ENCODE data around the gene RAPGEF5. TPM values are rescaled to one million over a fixed set of nuclear protein-coding genes. Genes with fewer than 3 reads are reported as not detected.

RAPGEF5 gene
- total RNA-seq, 2 donors from 2014 or later = 7.4 to 29.8 TPM

DNA sequence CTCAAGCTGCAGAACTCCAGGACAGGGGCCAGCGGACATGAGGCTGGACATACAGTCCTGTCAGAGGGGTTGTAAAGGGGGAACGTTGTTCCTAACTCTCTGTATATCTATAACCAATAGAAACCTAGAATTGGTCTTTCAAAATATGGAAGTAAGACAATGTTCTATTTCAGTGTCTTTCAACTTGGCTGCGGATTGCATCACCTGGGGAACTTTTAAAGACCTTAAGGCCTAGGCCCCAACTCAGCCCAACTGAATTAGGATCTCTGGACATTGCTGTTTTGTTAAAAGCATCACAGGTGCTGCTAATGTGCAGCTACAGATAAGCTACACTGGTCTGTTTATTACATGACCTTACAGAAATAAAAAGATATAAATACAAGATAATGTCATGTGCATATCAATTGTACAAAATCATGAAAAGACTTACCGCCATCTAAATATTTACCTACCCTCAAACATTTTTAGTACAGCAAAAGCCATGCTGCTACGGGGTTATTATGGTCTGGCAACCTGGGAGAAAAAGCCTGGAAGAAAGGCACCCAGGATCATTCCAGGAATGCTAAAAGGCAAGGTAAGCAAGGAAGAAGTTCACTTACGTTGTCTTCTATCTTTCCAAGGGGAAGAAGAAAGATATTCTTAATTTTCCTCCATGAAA is 169.1 kb downstream of the RAPGEF5 start:
- 86% methylated on average over 6 of the region's 6 CpGs for WGBS
- Histone ChIP-seq H3K36me3 (no peaks in the 10 kb centered on the region), H3K27me3 (replicated peaks; ENCODE audit: insufficient read depth) (no peaks in the 10 kb centered on the region), H3K4me1 (replicated peaks) (no peaks in the 10 kb centered on the region), H3K27ac (no peak overlapping the region), H3K9me3 (no peaks in the 10 kb centered on the region), H3K4me3 (no peak overlapping the region)
- TF ChIP-seq POLR2AphosphoS5 (IDR thresholded peaks at IDR 0.05) (no peak), POLR2A (IDR thresholded peaks at IDR 0.05) (no peak)
- TF ChIP-seq, protein P1, sequence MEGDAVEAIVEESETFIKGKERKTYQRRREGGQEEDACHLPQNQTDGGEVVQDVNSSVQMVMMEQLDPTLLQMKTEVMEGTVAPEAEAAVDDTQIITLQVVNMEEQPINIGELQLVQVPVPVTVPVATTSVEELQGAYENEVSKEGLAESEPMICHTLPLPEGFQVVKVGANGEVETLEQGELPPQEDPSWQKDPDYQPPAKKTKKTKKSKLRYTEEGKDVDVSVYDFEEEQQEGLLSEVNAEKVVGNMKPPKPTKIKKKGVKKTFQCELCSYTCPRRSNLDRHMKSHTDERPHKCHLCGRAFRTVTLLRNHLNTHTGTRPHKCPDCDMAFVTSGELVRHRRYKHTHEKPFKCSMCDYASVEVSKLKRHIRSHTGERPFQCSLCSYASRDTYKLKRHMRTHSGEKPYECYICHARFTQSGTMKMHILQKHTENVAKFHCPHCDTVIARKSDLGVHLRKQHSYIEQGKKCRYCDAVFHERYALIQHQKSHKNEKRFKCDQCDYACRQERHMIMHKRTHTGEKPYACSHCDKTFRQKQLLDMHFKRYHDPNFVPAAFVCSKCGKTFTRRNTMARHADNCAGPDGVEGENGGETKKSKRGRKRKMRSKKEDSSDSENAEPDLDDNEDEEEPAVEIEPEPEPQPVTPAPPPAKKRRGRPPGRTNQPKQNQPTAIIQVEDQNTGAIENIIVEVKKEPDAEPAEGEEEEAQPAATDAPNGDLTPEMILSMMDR (IDR thresholded peaks at IDR 0.05) = no peak
- DNase-seq (ENCODE audit: low spot score) = no peak
- intact Hi-C loops (cut with DNase I) = no loop called here

DNA sequence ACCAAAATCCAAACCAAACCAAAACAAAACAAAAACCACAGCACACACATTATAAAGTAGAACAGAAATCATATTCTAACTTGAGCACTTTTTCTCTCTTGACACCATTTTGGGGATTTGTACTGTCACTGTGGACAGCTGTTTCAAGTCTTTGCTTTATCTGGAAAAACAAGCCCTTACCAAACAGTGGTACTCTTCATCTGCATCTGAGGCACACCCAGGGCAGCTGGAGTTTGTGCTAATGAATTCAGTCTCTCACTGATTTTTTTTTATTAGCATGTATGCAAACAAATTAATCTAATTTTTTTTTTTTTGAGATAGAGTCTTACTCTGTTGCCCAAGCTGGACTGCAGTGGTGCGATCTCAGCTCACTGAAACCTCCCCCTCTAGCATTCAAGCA is 171.4 kb downstream of the RAPGEF5 start:
- no peaks in the 10 kb centered on the region for H3K36me3 ChIP-seq
- no peak overlapping the region for H3K27ac ChIP-seq
- H3K9me3 ChIP-seq = no peaks in the 10 kb centered on the region
- intact Hi-C loops (cut with DNase I) = no loop called here
- H3K4me1 ChIP-seq (replicated peaks) = no peaks in the 10 kb centered on the region
- H3K27me3 ChIP-seq (replicated peaks; ENCODE audit: insufficient read depth) = no peaks in the 10 kb centered on the region
- no peak for DNase-seq (ENCODE audit: low spot score)
- TF ChIP-seq, protein P1 (IDR thresholded peaks at IDR 0.05) = no peak
- TF ChIP-seq POLR2AphosphoS5 (IDR thresholded peaks at IDR 0.05) (no peak), POLR2A (IDR thresholded peaks at IDR 0.05) (no peak)
- H3K4me3 ChIP-seq = no peak overlapping the region
- 100% methylated on average over 1 of the region's 1 CpG for WGBS

- no peak overlapping the region for H3K4me3 ChIP-seq
- DNase-seq (ENCODE audit: low spot score) = no peak
- no peak for TF ChIP-seq POLR2AphosphoS5 (IDR thresholded peaks at IDR 0.05)
- TF ChIP-seq, protein P1 (IDR thresholded peaks at IDR 0.05) = no peak
- no peaks in the 10 kb centered on the region for H3K4me1 ChIP-seq (replicated peaks)
- intact Hi-C loops (cut with DNase I) = no loop called here
- H3K27me3 ChIP-seq (replicated peaks; ENCODE audit: insufficient read depth) = no peaks in the 10 kb centered on the region
- H3K27ac ChIP-seq = no peak overlapping the region
- H3K36me3 ChIP-seq = no peaks in the 10 kb centered on the region
- no peaks in the 10 kb centered on the region for H3K9me3 ChIP-seq
- WGBS = 94% methylated on average over 5 of the region's 5 CpGs
Observed at GRCh38 chr7:22184549-22185199, 172.3 kb downstream of the RAPGEF5 start.

GRCh38 chr7:22183522-22184280 is 173.3 kb downstream of the RAPGEF5 start:
- WGBS = 94% methylated on average over 6 of the region's 6 CpGs
- H3K27ac ChIP-seq = no peak overlapping the region
- no peaks in the 10 kb centered on the region for H3K27me3 ChIP-seq (replicated peaks; ENCODE audit: insufficient read depth)
- H3K4me1 ChIP-seq (replicated peaks) = no peaks in the 10 kb centered on the region
- no peak for DNase-seq (ENCODE audit: low spot score)
- H3K9me3 ChIP-seq = no peaks in the 10 kb centered on the region
- TF ChIP-seq, protein P1 (IDR thresholded peaks at IDR 0.05) = no peak
- no peak for TF ChIP-seq POLR2A (IDR thresholded peaks at IDR 0.05)
- no peak for TF ChIP-seq POLR2AphosphoS5 (IDR thresholded peaks at IDR 0.05)
- no peak overlapping the region for H3K4me3 ChIP-seq
- H3K36me3 ChIP-seq = no peaks in the 10 kb centered on the region
- intact Hi-C loops (cut with DNase I) = no loop called here
